Ishikawa (cell line): ENCODE measurements around the gene RPL10A.

Experiments used
- FOXM1 ChIP-seq: IDR thresholded peaks from 2 replicates; pipeline ENCODE4 v1.6.1; 2012; ENCODE audit warnings: low read depth, borderline replicate concordance
- REST ChIP-seq: IDR thresholded peaks from 2 replicates; pipeline ENCODE4 v1.6.1; 2012; ENCODE audit warnings: low read depth, mild to moderate bottlenecking
- TCF12 ChIP-seq: IDR thresholded peaks from 2 replicates; pipeline ENCODE4 v1.6.1; 2012; ENCODE audit warnings: low read depth

- no peak for TF ChIP-seq REST
- no peak for TF ChIP-seq TCF12
- TF ChIP-seq FOXM1, result no peak
These were observed 28.0 kb downstream of the RPL10A start for GRCh38 chr6:35496036-35496840.
